D721Med (cell line): Measurements from ENCODE around the gene SLC25A19.

ENCODE experiments used
- DNase-seq: peaks from one replicate; pipeline ENCODE4 v3.0.0; 2011; ENCODE audit warnings: low spot score; ENCODE audit not compliant: insufficient read length
- FAIRE-seq: peaks from 2 replicates; lab custom pipeline; 2011; peaks lifted over from hg19 to GRCh38; lab: Jason Lieb, UNC
- CTCF ChIP-seq: IDR thresholded peaks from 2 replicates; pipeline ENCODE4 v1.5.1; 2012; ENCODE audit warnings: mild to moderate bottlenecking, control low read depth; ENCODE audit not compliant: insufficient read depth; ENCODE audit errors: missing control alignments

SLC25A19 gene

GRCh38 chr17:75228847-75229246, 60.4 kb downstream of the SLC25A19 start:
- no peak for TF ChIP-seq CTCF
- FAIRE-seq (no peak), DNase-seq (no peak)

GRCh38 chr17:75228305-75228704, 60.9 kb downstream of the SLC25A19 start:
- TF ChIP-seq CTCF, result no peak
- DNase-seq (no peak), FAIRE-seq (no peak)

GRCh38 chr17:75227729-75228128, 61.5 kb downstream of the SLC25A19 start:
- DNase-seq (no peak), FAIRE-seq (no peak)
- no peak for TF ChIP-seq CTCF

GRCh38 chr17:75225016-75225415, 64.2 kb downstream of the SLC25A19 start:
- FAIRE-seq (no peak), DNase-seq (no peak)
- TF ChIP-seq CTCF, result no peak
